NCI-H524 (cell line): Measurements from ENCODE around the gene BAIAP2L2.
"Not testable (repeated sequence)": the region's sequence is repeated elsewhere in the genome, so short reads cannot be mapped to it uniquely, and the experiment has no call there.

Experiments used
- DNase-seq, 2 experiments: peaks; one replicate each; lab custom pipeline; 2025; lab: John Stamatoyannopoulos, UW

BAIAP2L2 gene

GRCh38 chr22:38129021-38129420 lies 18.5 kb upstream of the BAIAP2L2 start:
- no peak for DNase-seq

GRCh38 chr22:38127869-38128268 lies 17.4 kb upstream of the BAIAP2L2 start:
- no peak for DNase-seq

- DNase-seq, result no peak
Observed at GRCh38 chr22:38126928-38127668, 16.6 kb upstream of the BAIAP2L2 start.

DNA sequence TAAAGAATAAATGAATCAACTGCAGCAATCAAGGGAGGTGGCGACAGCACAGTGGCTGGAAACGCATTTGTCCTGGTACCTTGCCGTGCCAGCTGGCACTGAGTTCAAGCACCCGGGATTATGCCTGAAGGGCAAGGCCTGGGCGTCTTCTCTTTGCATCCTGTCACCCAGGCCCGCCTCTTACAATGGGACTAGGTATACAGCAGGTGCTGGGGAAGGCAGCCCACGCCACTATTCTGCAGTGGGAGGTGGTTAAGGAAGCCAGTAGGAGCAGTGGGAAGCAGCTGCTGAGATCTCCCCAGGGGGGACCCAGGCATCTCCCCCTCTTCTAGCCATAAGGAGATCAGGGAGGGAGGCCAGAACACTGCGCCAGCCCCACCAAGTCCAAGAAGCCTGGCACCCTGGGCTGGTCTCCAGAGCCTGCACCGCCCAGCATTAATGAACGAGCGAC lies 15.3 kb upstream of the BAIAP2L2 start:
- peak in 1 of 2 experiments; percentile 53 for DNase-seq

DNA sequence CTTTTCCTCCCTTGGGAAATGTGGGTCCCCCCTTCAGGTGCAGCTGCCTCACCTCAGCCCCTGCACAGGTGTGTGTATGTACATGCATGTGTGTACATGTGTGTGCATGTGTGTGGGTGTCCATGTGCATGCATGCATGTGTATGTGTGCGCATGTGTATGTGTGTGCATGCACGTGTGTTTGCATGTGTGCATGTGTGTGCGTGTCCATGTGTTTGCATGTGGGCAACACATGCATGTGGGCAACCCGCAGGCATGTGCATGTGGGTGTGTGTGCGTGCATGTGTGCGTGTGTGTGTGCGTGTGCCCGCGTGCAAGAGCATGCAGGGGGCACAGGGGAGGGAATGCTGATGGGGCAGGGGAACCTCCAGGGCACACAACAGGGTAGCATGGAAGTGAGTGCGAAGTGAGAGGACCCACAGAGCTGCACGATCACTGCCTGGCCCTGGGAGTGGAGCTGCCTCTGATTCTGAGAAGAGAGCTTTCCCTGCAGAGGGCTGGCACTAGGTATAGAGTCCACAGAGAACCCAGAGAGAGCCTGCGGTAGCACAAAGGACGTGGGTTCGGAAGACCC lies 14.6 kb upstream of the BAIAP2L2 start:
- DNase-seq, result no peak

GRCh38 chr22:38124236-38124974 lies 13.9 kb upstream of the BAIAP2L2 start:
- DNase-seq, result no peak

- no peak for DNase-seq
Observed at GRCh38 chr22:38122616-38123015, 12.1 kb upstream of the BAIAP2L2 start.

GRCh38 chr22:38120359-38121110 lies 10.1 kb upstream of the BAIAP2L2 start:
- no peak for DNase-seq

DNA sequence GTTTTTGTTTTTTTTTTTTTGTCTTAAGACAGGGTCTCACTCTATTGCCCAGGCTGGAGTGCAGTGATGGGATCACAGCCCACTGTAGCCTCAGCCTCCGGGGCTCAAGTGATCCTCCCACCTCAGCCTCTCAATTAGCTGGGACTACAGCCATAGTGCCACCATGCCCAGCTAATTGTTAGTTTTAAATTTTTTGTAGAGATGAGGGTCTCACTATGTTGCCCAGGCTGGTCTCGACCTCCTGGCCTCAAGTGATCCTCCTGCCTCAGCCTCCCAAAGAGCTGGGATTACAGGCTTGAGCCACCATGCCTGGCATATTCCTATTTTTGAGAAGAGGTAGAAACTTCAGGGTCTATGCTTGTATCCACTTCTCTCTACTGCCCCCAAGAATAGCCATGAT lies 8.3 kb upstream of the BAIAP2L2 start:
- not testable (repeated sequence) for DNase-seq

DNA sequence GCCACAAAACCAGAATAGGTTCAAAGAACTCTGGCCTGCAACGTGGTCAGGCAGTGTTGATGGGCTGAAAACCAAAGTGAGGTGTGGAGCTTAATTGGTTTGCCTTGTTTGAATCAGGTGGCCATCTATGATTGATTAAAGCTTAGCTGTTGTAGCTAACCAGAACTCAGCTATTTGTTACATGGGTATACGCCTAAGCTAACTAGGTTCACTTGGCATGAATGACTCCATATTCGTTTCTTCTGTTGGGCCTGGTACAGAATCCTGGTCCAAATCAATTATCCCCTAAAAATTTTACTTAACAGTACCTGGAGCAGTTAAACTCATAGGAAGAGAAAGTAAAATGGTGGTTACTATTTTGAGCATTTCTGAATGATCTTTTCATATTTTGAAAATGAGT lies 7.7 kb upstream of the BAIAP2L2 start:
- no peak for DNase-seq

- DNase-seq, result not testable (repeated sequence)
Observed at GRCh38 chr22:38117556-38117955, 7.1 kb upstream of the BAIAP2L2 start.

- DNase-seq, result no peak
Observed at GRCh38 chr22:38115423-38116205, 5.1 kb upstream of the BAIAP2L2 start.

GRCh38 chr22:38114484-38115398 lies 4.3 kb upstream of the BAIAP2L2 start:
- DNase-seq, result peak; percentile 75 to 83

GRCh38 chr22:38112381-38112780 lies 1.9 kb upstream of the BAIAP2L2 start:
- DNase-seq, result no peak

GRCh38 chr22:38111925-38112355 lies 1.5 kb upstream of the BAIAP2L2 start:
- DNase-seq, result no peak

DNA sequence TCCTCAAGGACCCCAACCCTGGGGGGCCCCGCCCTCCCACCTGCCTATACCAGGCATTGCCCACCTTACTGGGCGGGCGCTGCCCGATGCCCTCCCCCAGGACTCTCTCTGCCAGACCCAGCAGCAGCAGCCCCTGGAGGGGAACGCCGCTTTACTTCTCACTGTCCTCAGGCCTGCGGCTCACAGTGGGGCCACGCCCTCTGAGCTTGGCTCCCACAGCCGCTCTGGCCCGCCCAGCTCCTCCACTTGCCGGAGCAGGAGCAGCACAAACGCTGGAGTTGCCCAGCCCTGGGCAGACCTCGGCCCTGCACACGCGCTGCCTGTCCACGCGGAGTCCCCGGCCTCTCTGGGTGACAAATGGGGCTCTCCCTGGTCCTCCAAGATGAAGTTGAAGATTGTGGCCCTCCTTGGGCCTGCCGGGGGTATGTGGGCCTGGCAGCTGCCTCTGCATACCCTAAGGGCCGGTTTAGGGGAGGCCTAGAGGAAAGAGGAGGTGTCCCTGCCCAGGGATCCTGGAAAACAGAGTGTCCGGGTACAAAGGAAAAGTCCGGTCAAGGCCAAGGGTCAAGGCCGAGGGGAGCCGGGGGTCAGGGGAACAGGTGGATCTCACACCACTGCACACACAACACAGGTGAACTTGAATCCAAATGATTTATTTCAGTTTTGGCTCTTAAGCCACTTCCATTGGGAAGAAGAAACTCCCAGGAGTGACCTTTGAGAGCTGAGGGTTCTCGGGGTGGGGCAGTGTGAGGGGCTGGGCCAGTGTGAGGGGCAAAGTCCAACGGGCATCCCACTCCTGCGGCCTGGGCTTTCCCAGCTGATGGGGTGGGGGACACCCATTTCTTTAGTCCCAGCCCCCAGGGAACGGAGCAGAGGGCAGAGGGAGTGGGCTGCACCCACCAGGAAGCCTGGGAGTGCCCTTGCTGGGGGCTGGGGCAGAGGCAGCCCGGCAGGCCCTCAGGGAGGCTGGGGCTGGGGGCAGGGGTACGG lies 674 bp upstream of the BAIAP2L2 start:
- DNase-seq, result no peak

GRCh38 chr22:38109371-38110001 lies 998 bp downstream of the BAIAP2L2 start:
- DNase-seq, result no peak

DNA sequence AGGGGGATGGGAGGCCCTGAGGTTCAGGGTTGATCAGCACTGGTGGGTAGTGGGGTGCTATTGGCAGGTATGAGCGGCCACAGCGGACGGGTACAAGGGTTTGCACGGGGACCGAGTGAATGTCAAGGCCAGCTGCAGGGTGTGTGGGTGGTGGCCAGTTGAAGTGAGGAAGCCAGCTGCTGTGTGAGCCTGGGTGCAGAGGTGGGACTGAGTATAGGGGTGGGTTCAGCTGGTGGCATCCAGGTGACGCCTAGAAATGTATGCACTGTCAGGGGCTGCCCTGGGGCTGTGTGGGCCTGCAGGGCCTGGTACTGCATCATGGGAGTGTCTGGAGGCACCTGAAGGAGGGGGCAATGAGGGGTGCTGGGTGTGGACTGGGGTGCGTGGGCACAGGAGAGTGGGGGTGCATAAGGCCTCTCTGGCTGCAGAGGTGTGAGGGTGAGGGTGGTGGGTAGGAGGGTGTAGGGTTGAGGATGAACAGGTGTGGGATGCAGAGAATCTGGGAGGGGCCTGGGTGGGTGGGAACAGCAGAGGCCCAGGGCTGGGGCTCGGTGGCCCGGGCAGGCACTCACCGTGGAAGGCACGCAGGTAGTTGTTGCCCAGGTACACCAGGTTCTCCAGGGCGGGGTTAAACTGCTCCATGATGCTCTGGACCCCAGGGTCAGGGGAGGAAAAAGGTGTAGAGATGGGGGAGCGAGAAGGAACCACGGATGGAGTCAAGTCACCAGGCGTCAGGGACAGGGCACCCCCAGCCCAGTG lies 1.7 kb downstream of the BAIAP2L2 start:
- no peak for DNase-seq
